Skeletal muscle satellite cell (primary cell): ENCODE data around the gene SPATA4.
A peak's percentile ranks its signal among the peaks of the same experiment; 100 is the strongest.

ENCODE experiments used
- H3K27me3 ChIP-seq: 2 replicates; pipeline ENCODE4 v1.7.0; 2013; ENCODE audit warnings: low read length; ENCODE audit not compliant: control insufficient read depth, insufficient read depth
- H3K36me3 ChIP-seq: 2 replicates; pipeline ENCODE4 v1.7.0; 2013; ENCODE audit warnings: mild to moderate bottlenecking, control low read depth, low read length; ENCODE audit not compliant: insufficient read depth
- H3K4me1 ChIP-seq: 2 replicates; pipeline ENCODE4 v1.7.0; 2013; ENCODE audit warnings: low read length; ENCODE audit not compliant: control insufficient read depth, insufficient read depth
- H3K4me2 ChIP-seq: 2 replicates; pipeline ENCODE4 v1.7.0; 2013; ENCODE audit warnings: mild to moderate bottlenecking, low read length
- H3K4me3 ChIP-seq: 2 replicates; pipeline ENCODE4 v1.7.0; 2013; ENCODE audit warnings: low read length
- H3K9ac ChIP-seq: 2 replicates; pipeline ENCODE4 v1.7.0; 2013; ENCODE audit warnings: mild to moderate bottlenecking, low read depth, low read length, moderate library complexity
- H3K9me3 ChIP-seq: replicated peaks from 2 replicates; pipeline ENCODE4 v1.7.0; 2013; ENCODE audit warnings: mild to moderate bottlenecking, control low read depth, low read length

SPATA4 gene

DNA sequence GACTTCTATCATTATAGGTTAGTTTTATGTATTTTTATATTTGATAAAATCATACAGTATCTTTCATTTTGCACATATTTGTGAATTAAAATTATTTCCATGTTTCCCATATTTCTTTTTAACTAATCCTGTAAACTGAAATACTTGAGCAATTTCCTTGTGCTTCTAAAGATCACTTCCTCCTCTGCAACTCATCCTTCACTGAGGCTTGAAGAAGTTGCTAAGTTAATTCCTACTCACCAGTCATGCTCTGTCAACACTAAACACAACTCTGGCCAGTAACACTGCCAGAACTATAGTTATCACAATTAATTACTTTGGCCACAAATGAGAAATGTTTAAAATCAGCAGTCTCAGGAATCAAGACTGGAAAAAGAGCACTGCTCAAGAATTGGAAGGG lies 6.7 kb downstream of the SPATA4 start:
- Histone ChIP-seq H3K9me3 (no peaks in the 10 kb centered on the region), H3K4me3 (no peak overlapping the region), H3K4me2 (no peak overlapping the region), H3K36me3 (no peaks in the 10 kb centered on the region), H3K9ac (no peak overlapping the region), H3K4me1 (peaks cover 49% of the 10 kb centered on the region), H3K27me3 (no peaks in the 10 kb centered on the region)

GRCh38 chr4:176187624-176188023 lies 7.8 kb downstream of the SPATA4 start:
- H3K4me1 ChIP-seq = peaks cover 38% of the 10 kb centered on the region
- H3K4me2 ChIP-seq = peak overlapping the region; percentile 34
- H3K36me3 ChIP-seq = no peaks in the 10 kb centered on the region
- H3K9me3 ChIP-seq = no peaks in the 10 kb centered on the region
- H3K27me3 ChIP-seq = no peaks in the 10 kb centered on the region
- no peak overlapping the region for H3K9ac ChIP-seq
- H3K4me3 ChIP-seq = no peak overlapping the region

- peaks cover 31% of the 10 kb centered on the region for H3K4me1 ChIP-seq
- H3K4me3 ChIP-seq = no peak overlapping the region
- no peaks in the 10 kb centered on the region for H3K27me3 ChIP-seq
- no peak overlapping the region for H3K9ac ChIP-seq
- H3K9me3 ChIP-seq = no peaks in the 10 kb centered on the region
- no peaks in the 10 kb centered on the region for H3K36me3 ChIP-seq
- H3K4me2 ChIP-seq = peak overlapping the region; percentile 34
These were observed 8.6 kb downstream of the SPATA4 start for GRCh38 chr4:176186671-176187395.

DNA sequence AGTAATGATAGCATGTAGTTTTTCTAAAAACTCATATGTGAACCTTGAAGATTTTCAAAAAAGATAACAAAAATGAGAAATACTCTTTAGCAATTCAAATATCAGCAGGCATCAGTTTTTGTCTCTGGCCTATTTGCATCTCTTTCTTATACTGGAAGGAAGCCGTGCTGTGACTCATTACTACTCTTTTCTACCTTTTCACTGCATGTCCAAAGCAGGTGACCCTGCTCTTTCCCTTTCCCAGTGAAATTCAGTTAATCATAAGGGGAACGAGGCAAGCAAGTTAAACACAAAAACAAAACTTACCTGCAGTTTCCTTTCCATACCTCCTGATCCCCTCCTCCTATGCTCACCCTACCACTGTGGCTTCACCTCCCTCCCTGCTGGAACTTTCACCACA lies 9.3 kb downstream of the SPATA4 start:
- Histone ChIP-seq H3K36me3 (no peaks in the 10 kb centered on the region), H3K4me2 (no peak overlapping the region), H3K27me3 (no peaks in the 10 kb centered on the region), H3K4me1 (peaks cover 29% of the 10 kb centered on the region), H3K9me3 (no peaks in the 10 kb centered on the region), H3K9ac (no peak overlapping the region), H3K4me3 (no peak overlapping the region)

DNA sequence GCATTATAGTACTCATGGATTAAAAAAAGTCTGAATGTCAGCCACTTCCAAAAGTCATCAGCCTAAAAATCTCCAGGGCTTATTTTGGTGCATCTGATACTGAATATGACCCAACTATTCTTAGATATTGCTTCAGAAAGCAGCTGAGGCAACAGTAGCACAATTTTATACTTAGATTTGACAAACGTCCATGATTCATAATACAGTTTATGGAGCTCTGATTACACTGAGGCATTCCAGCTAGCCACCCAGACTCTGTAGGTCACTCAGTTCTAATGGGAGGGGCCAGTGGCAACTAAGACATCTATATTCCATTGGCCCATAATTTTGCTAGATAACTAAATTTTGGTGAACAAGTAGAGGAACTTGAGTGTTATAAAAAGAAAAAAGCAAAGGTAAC lies 10.3 kb downstream of the SPATA4 start:
- no peaks in the 10 kb centered on the region for H3K9me3 ChIP-seq
- peaks cover 29% of the 10 kb centered on the region for H3K4me1 ChIP-seq
- no peak overlapping the region for H3K4me3 ChIP-seq
- H3K9ac ChIP-seq = no peak overlapping the region
- no peak overlapping the region for H3K4me2 ChIP-seq
- H3K27me3 ChIP-seq = no peaks in the 10 kb centered on the region
- no peaks in the 10 kb centered on the region for H3K36me3 ChIP-seq

DNA sequence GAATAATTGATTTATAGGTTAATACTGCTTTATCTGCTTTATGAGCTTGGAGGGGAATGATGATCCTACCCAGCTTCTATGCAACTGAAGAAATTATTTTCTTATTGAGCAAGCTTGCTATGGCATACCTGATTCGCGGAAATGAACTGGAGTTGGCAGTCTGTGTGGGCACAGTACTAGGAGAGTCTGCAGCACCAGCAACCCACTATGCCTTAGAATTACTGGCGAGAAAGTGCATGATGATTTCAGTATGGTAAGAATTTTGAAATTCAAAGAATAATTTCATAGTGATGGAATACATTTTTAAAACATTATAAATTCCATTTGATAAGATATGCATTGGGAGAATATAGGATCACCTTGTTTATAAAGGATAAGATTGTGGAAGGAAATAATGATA lies 32.3 kb downstream of the SPATA4 start:
- Histone ChIP-seq H3K36me3 (no peaks in the 10 kb centered on the region), H3K4me1 (no peaks in the 10 kb centered on the region), H3K4me2 (no peak overlapping the region), H3K27me3 (no peaks in the 10 kb centered on the region), H3K9ac (no peak overlapping the region), H3K9me3 (no peaks in the 10 kb centered on the region), H3K4me3 (no peak overlapping the region)

DNA sequence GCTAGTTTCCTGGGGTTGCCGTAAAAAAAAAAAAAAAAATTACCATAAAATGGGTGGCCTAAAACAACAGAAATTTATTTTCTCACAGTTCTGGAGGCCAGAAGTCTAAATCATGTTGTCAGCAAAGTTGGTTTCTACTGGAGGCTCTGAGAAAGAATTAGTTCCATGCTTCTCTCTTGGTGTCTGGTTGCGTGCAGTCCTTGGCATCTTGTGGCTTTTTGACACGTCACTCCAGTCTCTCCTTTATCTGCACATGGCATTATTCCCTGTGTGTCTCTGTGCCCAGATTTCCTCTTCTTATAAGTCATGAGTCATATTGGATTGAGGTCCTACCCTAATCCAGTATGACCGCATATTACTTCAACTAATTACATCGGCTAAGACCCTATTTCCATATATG lies 38.7 kb downstream of the SPATA4 start:
- H3K4me2 ChIP-seq = peak overlapping the region; percentile 4
- no peak overlapping the region for H3K9ac ChIP-seq
- H3K9me3 ChIP-seq = no peaks in the 10 kb centered on the region
- H3K36me3 ChIP-seq = no peaks in the 10 kb centered on the region
- no peak overlapping the region for H3K4me3 ChIP-seq
- H3K4me1 ChIP-seq = peaks cover 12% of the 10 kb centered on the region
- no peaks in the 10 kb centered on the region for H3K27me3 ChIP-seq

- H3K4me2 ChIP-seq = no peak overlapping the region
- H3K27me3 ChIP-seq = no peaks in the 10 kb centered on the region
- no peak overlapping the region for H3K9ac ChIP-seq
- H3K4me3 ChIP-seq = no peak overlapping the region
- H3K9me3 ChIP-seq = no peaks in the 10 kb centered on the region
- no peaks in the 10 kb centered on the region for H3K36me3 ChIP-seq
- H3K4me1 ChIP-seq = peaks cover 16% of the 10 kb centered on the region
These were observed 42.3 kb downstream of the SPATA4 start for GRCh38 chr4:176153124-176153523.

GRCh38 chr4:176150704-176151103 lies 44.7 kb downstream of the SPATA4 start:
- Histone ChIP-seq H3K27me3 (no peaks in the 10 kb centered on the region), H3K4me3 (no peak overlapping the region), H3K4me2 (no peak overlapping the region), H3K4me1 (peaks cover 3% of the 10 kb centered on the region), H3K9me3 (no peaks in the 10 kb centered on the region), H3K9ac (no peak overlapping the region), H3K36me3 (no peaks in the 10 kb centered on the region)

DNA sequence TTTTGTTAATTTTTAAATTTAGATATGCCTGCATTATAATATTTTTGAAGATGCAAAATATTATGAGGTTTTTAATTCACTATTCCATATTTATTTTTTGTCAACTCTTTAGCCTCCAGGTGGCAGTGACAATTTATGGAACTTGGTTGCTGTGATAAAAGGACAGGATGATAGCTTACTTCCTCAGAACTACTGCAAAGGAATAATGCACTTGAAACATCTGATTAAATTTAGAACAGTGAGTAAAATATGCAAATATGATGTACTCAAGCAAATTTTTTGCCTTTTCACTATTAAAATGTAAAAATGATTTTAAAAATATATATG lies 45.1 kb downstream of the SPATA4 start:
- H3K4me2 ChIP-seq = no peak overlapping the region
- no peak overlapping the region for H3K9ac ChIP-seq
- H3K4me1 ChIP-seq = peaks cover 3% of the 10 kb centered on the region
- no peak overlapping the region for H3K4me3 ChIP-seq
- no peaks in the 10 kb centered on the region for H3K36me3 ChIP-seq
- no peaks in the 10 kb centered on the region for H3K27me3 ChIP-seq
- H3K9me3 ChIP-seq = no peaks in the 10 kb centered on the region

DNA sequence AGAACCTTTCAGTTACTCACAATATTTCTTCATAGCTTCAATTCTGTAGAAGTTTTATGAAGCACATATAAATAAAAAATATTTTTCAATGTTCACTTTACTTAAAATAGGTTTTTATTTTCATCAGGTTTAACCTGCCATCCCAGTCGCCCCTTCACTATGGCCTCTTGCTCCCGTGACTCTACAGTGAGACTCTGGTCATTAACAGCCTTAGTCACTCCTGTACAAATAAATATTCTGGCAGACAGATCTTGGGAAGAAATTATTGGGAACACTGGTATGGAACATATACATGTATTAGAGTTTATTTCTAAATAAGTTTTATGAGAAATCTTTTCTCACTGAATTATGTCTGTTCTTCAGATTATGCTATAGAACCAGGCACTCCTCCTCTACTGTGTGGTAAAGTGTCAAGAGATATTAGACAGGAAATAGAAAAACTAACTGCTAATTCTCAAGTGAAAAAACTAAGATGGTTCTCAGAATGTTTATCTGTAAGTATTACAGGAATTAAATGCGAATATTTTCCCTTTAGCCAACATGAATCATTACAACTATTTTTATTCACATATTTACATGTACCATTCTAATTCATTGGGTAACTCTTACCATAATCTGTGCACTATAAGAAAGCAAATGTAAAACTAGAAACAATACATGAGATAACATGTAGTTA lies 45.6 kb downstream of the SPATA4 start:
- Histone ChIP-seq H3K36me3 (no peaks in the 10 kb centered on the region), H3K27me3 (no peaks in the 10 kb centered on the region), H3K9me3 (no peaks in the 10 kb centered on the region), H3K4me3 (no peak overlapping the region), H3K4me2 (no peak overlapping the region), H3K4me1 (peaks cover 3% of the 10 kb centered on the region), H3K9ac (no peak overlapping the region)

GRCh38 chr4:176142253-176142652 lies 53.1 kb downstream of the SPATA4 start:
- H3K9ac ChIP-seq = no peak overlapping the region
- no peak overlapping the region for H3K4me3 ChIP-seq
- no peaks in the 10 kb centered on the region for H3K36me3 ChIP-seq
- no peaks in the 10 kb centered on the region for H3K9me3 ChIP-seq
- no peaks in the 10 kb centered on the region for H3K4me1 ChIP-seq
- no peaks in the 10 kb centered on the region for H3K27me3 ChIP-seq
- no peak overlapping the region for H3K4me2 ChIP-seq
